Calu3 (cell line): ENCODE measurements around the gene DNMBP. TPM values are rescaled to one million over a fixed set of nuclear protein-coding genes. Genes with fewer than 3 reads are reported as not detected.

Experiments
- BruUV-seq: library from RNA; stranded (reverse); fragments of 400-500 nt; replicated peaks from 2 replicates; lab custom pipeline; 2021; lab: Mats Ljungman, UMichigan
- CTCF ChIA-PET: fragments of 300-600 bp; sonication (Branson Sonifier 250); formaldehyde crosslinking; loops from one replicate; lab custom pipeline; 2022; ENCODE audit warnings: antibody characterized with exemption; lab: Charles Lee
- DNase-seq: peaks from one replicate; pipeline ENCODE4 v3.0.0; 2022
- H3K27ac Mint-ChIP-seq: one replicate; pipeline ENCODE4 v1.8.0; 2022; ENCODE audit warnings: mixed read lengths; ENCODE audit not compliant: unreplicated experiment
- H3K27me3 Mint-ChIP-seq: one replicate; pipeline ENCODE4 v1.8.0; 2022; ENCODE audit warnings: mixed read lengths; ENCODE audit not compliant: unreplicated experiment
- H3K36me3 Mint-ChIP-seq: one replicate; pipeline ENCODE4 v1.8.0; 2022; ENCODE audit warnings: mild to moderate bottlenecking, moderate library complexity, mixed read lengths; ENCODE audit not compliant: insufficient read depth, unreplicated experiment
- H3K4me1 Mint-ChIP-seq: one replicate; pipeline ENCODE4 v1.8.0; 2022; ENCODE audit warnings: mild to moderate bottlenecking, low read depth, mixed read lengths; ENCODE audit not compliant: unreplicated experiment
- H3K4me3 Mint-ChIP-seq: one replicate; pipeline ENCODE4 v1.8.0; 2022; ENCODE audit warnings: mild to moderate bottlenecking, low read depth, moderate library complexity, mixed read lengths; ENCODE audit not compliant: unreplicated experiment
- H3K9me3 Mint-ChIP-seq: one replicate; pipeline ENCODE4 v1.8.0; 2022; ENCODE audit warnings: low read depth, mixed read lengths; ENCODE audit not compliant: unreplicated experiment
- CTCF ChIP-seq: fragments of 200-600 bp; IDR thresholded peaks from one replicate; pipeline ENCODE4 v1.8.0; 2022; ENCODE audit warnings: antibody characterized with exemption; ENCODE audit not compliant: unreplicated experiment
- intact Hi-C: fragments of 100-400 bp; cut with micrococcal nuclease; formaldehyde crosslinking; loops from one replicate; pipeline ENCODE4 v1.10.0; 2022; ENCODE audit not compliant: unreplicated experiment
- total RNA-seq: library from RNA; stranded (reverse); gene quantifications from 2 replicates; pipeline ENCODE4 v1.2.3, GENCODE V29; 2022

DNMBP gene
- total RNA-seq, 1 experiment from 2014 or later: 17.6 TPM

DNA sequence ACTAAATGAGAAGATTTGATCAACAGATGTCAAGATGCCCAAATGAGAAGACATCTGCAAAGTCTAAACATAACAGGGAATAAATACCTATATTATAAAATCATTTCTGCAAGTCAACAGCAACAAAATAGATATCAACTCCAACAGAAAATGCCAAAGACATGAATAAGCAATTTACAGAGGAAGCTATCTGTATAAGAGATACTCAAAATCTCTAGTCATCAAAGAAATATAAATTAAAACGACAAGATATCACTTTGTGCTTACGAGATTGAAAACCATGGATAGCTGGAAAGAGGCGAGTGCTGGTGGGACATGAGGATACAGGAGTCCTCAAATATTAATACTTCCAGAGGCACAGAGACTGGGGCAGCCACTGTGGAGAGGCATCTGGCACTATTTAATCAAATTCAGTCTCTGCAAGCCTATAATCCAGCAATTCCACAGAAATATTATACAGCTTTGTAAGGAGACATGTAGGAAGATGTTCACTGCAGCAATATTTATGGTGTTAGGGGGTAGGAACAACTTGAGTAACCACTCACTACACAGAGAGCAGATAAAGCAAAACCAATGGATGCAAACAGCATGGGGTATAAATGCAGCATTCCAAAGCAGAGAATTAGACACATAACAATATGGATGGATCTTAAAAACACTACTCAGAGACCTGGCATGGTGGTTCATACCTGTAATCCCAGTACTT lies 4.8 kb downstream of the DNMBP start:
- H3K27ac Mint-ChIP-seq: peak overlapping the region; percentile 30
- CTCF ChIA-PET: no interaction called here

GRCh38 chr10:100000109-100000644 lies 9.6 kb downstream of the DNMBP start:
- TF ChIP-seq CTCF: no peak
- CTCF ChIA-PET: no interaction called here
- BruUV-seq: no TSS peak
- Mint-ChIP-seq H3K27ac (no peak overlapping the region), H3K4me1 (peaks cover 7% of the 10 kb centered on the region), H3K4me3 (no peak overlapping the region), H3K36me3 (no peaks in the 10 kb centered on the region), H3K27me3 (no peaks in the 10 kb centered on the region), H3K9me3 (no peaks in the 10 kb centered on the region)
- no peak for DNase-seq
- intact Hi-C loops: no loop called here

More for the DNA sequence above, 4.8 kb downstream of the DNMBP start:
- Mint-ChIP-seq H3K4me3 (no peak overlapping the region), H3K4me1 (peaks cover 33% of the 10 kb centered on the region), H3K27me3 (no peaks in the 10 kb centered on the region), H3K36me3 (peaks cover 9% of the 10 kb centered on the region), H3K9me3 (no peaks in the 10 kb centered on the region)
- intact Hi-C loops: loop anchor here (5.0 kb wide), 1 partner anchor 78 kb away; no protein-coding TSS in a partner anchor
- no TSS peak for BruUV-seq
- TF ChIP-seq CTCF: no peak
- no peak for DNase-seq

- intact Hi-C loops: no loop called here
- CTCF ChIA-PET: no interaction called here
- no peak overlapping the region for H3K27ac Mint-ChIP-seq
Observed at GRCh38 chr10:99999319-100000108, 10.2 kb downstream of the DNMBP start.

More at GRCh38 chr10:99999319-100000108, 10.2 kb downstream of the DNMBP start:
- Mint-ChIP-seq H3K9me3 (no peaks in the 10 kb centered on the region), H3K4me3 (no peak overlapping the region), H3K36me3 (no peaks in the 10 kb centered on the region), H3K4me1 (peaks cover 7% of the 10 kb centered on the region), H3K27me3 (no peaks in the 10 kb centered on the region)
- DNase-seq: no peak
- TF ChIP-seq CTCF: no peak
- no TSS peak for BruUV-seq
